AG20443 (cell line): ENCODE measurements around the gene LYRM4.

Experiments
- DNase-seq: peaks from one replicate; pipeline ENCODE4 v3.0.0; 2012; ENCODE audit warnings: low spot score, mixed read lengths

LYRM4 gene

DNA sequence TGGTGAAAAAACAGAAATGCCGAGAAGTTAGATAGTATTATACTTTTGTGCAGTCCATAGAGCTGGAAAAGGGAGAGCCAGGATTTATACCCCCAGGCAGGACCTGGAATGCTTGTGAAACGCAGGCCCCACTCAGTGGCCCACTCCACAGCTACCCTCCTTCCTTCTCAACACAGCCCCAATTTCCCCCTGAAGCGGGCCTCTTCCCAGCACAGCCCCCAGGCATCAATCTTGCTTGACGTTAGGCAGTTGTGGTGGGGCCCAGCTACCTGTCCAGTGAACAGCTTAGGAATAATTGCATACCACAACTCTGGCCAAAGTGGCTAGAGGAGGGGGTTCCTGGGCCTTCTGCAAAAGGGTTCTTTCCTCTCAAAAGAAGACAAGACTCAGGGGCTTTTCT lies 114.4 kb downstream of the LYRM4 start:
- no peak for DNase-seq

DNA sequence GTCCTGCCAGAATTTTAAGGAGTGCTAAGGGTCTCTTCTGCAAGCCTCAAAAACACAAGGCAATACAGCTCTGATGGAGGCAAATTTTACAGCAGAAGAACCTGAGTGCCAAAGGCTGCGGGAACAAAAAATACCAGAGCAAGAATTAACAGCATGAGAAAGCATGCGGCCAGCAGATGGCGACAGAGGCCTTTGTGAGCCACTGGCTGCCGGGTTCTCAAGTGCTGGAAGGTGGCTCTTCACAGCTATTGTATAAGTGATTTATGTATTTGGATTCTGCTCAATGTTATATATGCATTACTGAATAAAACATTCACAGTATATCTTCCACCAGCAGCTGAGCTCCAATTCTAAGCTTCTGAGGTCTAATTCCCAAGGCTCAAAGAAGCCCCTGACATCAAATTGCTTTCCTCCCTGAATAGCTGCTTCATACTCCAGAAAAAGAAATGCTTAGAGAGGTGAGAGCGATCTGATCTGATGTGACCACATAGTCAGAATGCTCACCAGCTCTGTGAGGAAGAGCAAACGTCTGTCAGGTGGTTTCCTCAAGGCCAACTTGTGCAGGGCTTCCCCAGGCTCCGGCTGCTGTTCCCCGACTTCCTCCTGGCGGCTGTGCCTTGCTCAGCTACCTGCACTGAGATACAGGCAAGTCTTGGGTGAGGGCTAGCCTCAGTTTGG lies 117.0 kb downstream of the LYRM4 start:
- peak; percentile 85 for DNase-seq

GRCh38 chr6:5142915-5143314 lies 117.8 kb downstream of the LYRM4 start:
- DNase-seq: peak; percentile 17

DNA sequence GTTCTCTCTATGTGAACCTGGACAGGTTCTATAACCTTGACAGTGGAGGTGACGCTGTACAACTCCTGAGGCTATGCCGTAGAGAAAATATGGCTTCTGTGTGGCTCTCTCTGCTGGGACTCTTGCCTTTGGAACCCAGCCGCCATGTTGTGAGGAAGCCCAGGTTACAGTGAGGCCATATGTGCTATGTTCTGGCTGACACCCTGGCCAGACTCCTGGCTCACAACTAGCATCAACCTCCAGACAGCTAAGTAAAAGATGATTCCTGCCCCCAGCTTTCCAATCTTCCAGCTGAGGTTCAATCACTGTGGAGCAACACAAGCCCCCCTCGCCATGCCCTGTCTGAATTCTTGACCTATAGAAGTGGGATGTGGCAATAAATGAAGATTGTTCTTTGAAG lies 118.6 kb downstream of the LYRM4 start:
- DNase-seq: no peak

DNA sequence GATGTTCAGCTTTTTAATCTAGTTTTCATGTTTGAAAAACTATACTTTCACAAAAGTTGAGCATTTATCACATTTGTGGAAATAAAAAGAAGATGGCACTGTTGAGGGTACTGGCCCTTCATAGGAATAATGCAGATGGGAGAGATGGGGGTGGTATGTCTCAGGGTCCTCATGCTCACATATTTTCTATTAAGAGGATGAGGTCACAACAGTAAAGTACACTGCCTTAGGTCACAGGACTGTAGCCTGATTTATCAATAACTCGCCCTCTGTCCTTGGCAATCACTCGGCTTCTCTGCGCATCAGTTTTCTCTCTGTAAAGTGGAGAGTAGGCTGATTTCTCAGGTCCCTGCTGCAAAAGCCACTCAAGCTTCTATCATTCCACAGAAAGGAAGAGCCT lies 119.7 kb downstream of the LYRM4 start:
- no peak for DNase-seq

DNA sequence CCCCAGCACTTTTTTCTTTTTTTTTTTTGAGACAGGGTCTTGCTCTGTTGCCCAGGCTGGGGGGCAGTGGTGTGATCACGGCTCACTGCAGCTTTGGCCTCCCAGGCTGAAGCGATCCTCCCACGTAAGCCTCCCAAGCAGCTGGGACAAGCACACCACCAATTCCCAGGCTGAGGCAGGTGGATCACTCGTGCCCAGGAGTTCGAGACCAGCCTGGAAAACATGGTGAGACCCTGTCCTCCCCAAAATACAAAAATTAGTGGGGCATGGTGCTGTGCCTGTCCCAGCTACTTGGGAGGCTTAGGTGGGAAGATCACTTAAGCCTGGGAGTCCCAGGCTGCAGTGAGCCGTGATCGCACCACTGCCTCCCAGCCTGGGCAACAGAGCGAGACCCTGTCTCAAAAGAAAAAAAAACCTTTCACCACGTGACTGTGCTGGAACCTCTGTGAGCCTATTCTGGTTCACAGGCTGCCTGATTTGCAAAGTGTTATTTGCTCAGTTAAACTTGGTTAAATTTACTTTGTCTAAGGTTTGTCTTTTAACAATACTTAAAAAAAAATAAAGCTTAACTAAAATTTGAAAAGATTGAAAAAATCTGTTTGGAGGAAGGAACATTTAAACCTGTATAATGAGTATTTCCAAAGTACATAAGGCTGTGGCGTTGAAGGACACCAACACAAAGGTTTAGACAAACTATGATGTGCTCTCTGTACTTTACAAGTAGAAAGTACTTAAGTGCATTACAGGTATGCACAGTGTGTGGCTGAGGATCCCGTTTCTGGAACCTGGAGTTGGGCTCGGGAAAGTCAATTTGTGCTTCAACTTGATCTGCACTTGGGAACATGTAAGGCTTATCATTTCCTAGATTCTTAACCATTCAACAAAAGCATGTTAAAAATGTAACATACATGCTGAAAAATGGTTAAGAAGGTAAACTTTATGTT lies 120.7 kb downstream of the LYRM4 start:
- DNase-seq: no peak

- DNase-seq: no peak
Observed at GRCh38 chr6:5138995-5139827, 121.5 kb downstream of the LYRM4 start.

DNA sequence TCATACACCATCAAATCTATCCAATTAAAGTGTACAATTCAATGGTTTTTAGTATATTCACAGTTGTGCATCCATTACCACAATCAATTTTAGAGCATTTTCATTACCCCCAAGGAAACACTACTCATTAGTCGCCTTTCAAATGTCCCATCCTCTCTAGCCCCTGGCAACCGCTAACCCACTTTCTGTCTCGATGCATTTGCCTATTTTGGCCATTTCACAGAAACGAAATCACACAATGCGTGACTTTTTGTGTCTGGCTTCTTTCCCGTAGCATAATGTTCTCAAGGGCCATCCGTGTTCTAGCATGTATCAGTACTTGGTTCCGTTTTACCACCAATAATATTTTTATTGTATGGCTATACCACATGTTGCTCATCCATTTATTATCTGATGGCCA lies 123.9 kb downstream of the LYRM4 start:
- DNase-seq: no peak

GRCh38 chr6:5135788-5136376 lies 124.9 kb downstream of the LYRM4 start:
- DNase-seq: peak; percentile 31

- no peak for DNase-seq
Observed at GRCh38 chr6:5133943-5134342, 126.8 kb downstream of the LYRM4 start.

- DNase-seq: peak; percentile 84
Observed at GRCh38 chr6:5132731-5133130, 128.0 kb downstream of the LYRM4 start.

- no peak for DNase-seq
Observed at GRCh38 chr6:5130135-5130866, 130.4 kb downstream of the LYRM4 start.

GRCh38 chr6:5128351-5128750 lies 132.4 kb downstream of the LYRM4 start:
- no peak for DNase-seq

GRCh38 chr6:5127106-5127687 lies 133.6 kb downstream of the LYRM4 start:
- DNase-seq: no peak

GRCh38 chr6:5126214-5126613 lies 134.5 kb downstream of the LYRM4 start:
- DNase-seq: no peak

- peak; percentile 51 for DNase-seq
Observed at GRCh38 chr6:5125152-5126006, 135.4 kb downstream of the LYRM4 start.

- DNase-seq: no peak
Observed at GRCh38 chr6:5124526-5124925, 136.2 kb downstream of the LYRM4 start.

DNA sequence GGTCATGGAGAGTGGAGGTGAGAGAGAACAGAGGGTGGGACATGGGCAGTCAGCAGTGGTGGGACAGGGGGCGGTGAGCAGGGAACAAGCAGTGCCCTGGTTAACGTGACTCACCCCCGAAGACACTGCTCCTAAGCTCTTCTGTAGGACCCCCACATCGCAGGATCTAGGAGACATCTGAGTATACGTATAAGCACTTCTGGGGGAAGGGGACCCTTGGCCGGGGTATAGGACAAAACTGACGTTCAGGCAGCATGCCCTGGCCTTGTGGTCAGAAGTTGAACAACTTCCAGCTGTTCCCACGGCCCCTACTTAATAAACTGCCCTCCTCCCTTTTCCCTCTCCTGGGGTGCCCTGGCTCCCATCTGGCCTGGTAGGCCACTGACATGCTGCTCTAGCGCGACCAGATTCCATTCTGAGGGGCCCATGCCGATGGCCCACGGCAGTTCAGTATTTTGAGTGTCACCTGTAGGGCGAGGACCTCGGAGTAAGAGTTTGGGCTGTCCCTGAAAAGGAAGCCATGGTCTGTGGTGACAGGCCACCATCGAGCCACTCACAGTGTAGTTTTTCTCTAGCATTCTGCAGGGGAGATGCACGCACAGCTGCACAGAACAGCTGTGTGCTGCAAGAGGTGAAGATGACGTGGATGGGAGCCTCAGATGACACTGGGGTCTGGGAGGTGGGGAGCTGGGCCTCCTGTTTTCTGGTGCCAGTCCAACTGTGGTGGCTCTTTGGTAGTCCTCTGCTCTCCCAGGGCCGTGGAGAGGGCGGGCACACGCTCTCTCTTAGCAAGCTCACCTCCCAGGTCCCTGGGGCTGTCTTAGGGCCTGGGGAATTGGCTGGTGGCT lies 137.2 kb downstream of the LYRM4 start:
- no peak for DNase-seq

GRCh38 chr6:5122504-5123112 lies 138.1 kb downstream of the LYRM4 start:
- no peak for DNase-seq
